ENCODE results near the gene OTULIN. TPM values are rescaled to one million over a fixed set of nuclear protein-coding genes. Genes with fewer than 3 reads are reported as not detected.
A peak's percentile ranks its signal among the peaks of the same experiment; 100 is the strongest.

Gene OTULIN
- total and polyA plus RNA-seq, 7 donors: 2.3 to 20.4 (median 12.4) TPM

DNA sequence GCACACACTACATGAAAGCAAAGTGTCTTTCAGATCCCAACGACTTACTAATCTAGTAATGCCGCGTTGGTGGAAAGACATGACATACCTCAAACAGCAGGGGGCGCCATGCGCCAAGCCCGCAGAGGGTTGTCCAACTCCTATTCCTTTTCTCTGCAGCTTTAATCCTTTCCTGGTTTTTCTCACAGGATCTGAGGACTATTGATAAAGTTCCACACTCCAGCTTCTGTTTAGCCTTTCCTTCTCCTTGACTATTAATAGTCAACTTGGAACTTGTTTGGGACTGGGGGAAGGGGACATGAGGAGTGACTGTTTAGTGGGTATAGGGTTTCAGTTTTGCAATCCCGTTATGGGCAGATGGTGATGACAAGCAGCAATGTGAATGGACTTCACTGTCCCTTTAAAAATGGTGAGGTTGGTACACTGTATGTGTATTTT, 62.9 kb downstream of the OTULIN start:
- Histone ChIP-seq H3K9me3 (no peaks in the 10 kb centered on the region), H3K27ac (peak overlapping the region; percentile 75), H3K4me3 (peak overlapping the region; percentile 4), H3K27me3 (ENCODE audit: insufficient read depth in 3 of 3, low read length in 2 of 3) (no peaks in the 10 kb centered on the region), H3K36me3 (ENCODE audit: insufficient read depth in 1 of 2, low read depth in 1 of 2) (peaks cover 0 to 10% of the 10 kb centered on the region in 2 donors), H3K4me1 (peaks cover 56% of the 10 kb centered on the region)
- intact Hi-C loops (cut with DNase I): loop anchor here (2.0 to 10.0 kb wide), 4 partner anchors 90 to 275 kb away; partner anchors contain the start of gene ANKH (in 2 of the 2)
- ATAC-seq (peak; percentile 80 to 87 (median 84)), DNase-seq (peak; percentile 71 to 84)
- TF ChIP-seq, protein P1, sequence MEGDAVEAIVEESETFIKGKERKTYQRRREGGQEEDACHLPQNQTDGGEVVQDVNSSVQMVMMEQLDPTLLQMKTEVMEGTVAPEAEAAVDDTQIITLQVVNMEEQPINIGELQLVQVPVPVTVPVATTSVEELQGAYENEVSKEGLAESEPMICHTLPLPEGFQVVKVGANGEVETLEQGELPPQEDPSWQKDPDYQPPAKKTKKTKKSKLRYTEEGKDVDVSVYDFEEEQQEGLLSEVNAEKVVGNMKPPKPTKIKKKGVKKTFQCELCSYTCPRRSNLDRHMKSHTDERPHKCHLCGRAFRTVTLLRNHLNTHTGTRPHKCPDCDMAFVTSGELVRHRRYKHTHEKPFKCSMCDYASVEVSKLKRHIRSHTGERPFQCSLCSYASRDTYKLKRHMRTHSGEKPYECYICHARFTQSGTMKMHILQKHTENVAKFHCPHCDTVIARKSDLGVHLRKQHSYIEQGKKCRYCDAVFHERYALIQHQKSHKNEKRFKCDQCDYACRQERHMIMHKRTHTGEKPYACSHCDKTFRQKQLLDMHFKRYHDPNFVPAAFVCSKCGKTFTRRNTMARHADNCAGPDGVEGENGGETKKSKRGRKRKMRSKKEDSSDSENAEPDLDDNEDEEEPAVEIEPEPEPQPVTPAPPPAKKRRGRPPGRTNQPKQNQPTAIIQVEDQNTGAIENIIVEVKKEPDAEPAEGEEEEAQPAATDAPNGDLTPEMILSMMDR (IDR thresholded peaks at IDR 0.05): peak; percentile 95
- 0 to 3% (median 2%) methylated on average over 7 of the region's 7 CpGs for WGBS, 3 donors

DNA sequence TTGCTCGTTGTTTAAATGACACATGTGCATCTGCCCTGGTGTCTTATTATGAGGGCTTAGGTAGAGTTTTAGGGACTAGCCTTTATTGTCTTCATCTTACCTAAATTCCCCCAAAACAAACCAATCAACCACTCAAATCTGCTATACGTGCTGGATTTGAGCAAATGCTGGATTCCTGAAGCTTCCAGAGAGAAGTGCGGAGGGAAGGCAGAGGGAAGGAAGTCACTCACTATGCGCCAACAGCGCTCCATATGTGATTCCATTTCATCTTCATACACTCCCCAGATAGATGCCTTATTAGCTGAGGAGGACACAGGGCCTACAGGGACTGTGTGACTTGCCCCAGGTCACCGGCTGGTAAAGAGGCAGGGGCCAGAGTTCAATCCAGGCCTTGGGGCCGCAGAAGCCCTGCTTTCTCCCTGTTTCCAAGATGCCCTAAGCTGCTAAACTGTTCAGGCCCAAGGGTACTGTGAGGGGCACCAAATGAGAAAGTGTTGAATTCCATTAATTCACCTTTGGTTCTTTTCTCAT, 63.5 kb downstream of the OTULIN start:
- H3K9me3 ChIP-seq: no peaks in the 10 kb centered on the region
- intact Hi-C loops (cut with DNase I): loop anchor here (2.0 to 10.0 kb wide), 4 partner anchors 89 to 275 kb away; partner anchors contain the start of gene ANKH (in 2 of the 2)
- TF ChIP-seq, protein P1 (IDR thresholded peaks at IDR 0.05): no peak
- DNase-seq (no peak), ATAC-seq (no peak)
- H3K4me1 ChIP-seq: peaks cover 50% of the 10 kb centered on the region
- H3K4me3 ChIP-seq: no peak overlapping the region
- H3K36me3 ChIP-seq (ENCODE audit: insufficient read depth in 1 of 2, low read depth in 1 of 2): peaks cover 0 to 12% of the 10 kb centered on the region in 2 donors
- whole genome bisulfite sequencing, 3 donors: 73 to 82% (median 75%) methylated on average over 7 of the region's 7 CpGs
- peak overlapping the region; percentile 75 for H3K27ac ChIP-seq
- H3K27me3 ChIP-seq (ENCODE audit: insufficient read depth in 3 of 3, low read length in 2 of 3): no peaks in the 10 kb centered on the region

DNA sequence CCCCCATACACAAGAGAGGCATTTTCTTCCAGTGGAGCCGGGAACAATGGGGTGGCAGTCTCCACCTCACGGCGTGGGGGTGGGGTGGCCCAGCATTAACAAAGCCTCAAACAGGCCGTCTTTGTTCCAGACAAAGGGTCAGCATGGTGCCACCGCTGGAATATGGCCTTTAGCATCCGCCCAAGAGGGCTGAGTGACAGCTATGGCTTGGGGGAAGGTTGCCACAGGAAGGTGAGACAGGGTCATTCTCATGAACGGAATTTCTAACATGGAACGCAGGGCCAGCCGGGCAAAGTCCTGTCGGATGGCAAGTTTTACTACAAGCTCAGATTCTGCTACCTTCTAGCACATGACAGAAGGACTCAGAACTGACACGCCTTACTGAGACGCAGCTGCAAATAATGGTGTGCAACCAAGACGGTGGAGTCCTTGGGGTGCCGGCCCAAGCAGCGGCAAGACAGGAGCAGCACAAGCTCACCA, 64.0 kb downstream of the OTULIN start:
- DNase-seq (no peak), ATAC-seq (peak; percentile 41 to 57 (median 52))
- H3K4me1 ChIP-seq: peaks cover 50% of the 10 kb centered on the region
- intact Hi-C loops (cut with DNase I): loop anchor here (5.0 to 10.0 kb wide), 2 partner anchors 89 to 146 kb away; partner anchors contain the start of gene ANKH (in 1 of the 2)
- no peak overlapping the region for H3K4me3 ChIP-seq
- TF ChIP-seq, protein P1 (IDR thresholded peaks at IDR 0.05): no peak
- H3K27ac ChIP-seq: peak overlapping the region; percentile 75
- WGBS, 3 donors: 30 to 46% (median 31%) methylated on average over 15 of the region's 15 CpGs
- no peaks in the 10 kb centered on the region for H3K27me3 ChIP-seq (ENCODE audit: insufficient read depth in 3 of 3, low read length in 2 of 3)
- no peaks in the 10 kb centered on the region for H3K9me3 ChIP-seq
- H3K36me3 ChIP-seq (ENCODE audit: insufficient read depth in 1 of 2, low read depth in 1 of 2): peaks cover 0 to 12% of the 10 kb centered on the region in 2 donors

DNA sequence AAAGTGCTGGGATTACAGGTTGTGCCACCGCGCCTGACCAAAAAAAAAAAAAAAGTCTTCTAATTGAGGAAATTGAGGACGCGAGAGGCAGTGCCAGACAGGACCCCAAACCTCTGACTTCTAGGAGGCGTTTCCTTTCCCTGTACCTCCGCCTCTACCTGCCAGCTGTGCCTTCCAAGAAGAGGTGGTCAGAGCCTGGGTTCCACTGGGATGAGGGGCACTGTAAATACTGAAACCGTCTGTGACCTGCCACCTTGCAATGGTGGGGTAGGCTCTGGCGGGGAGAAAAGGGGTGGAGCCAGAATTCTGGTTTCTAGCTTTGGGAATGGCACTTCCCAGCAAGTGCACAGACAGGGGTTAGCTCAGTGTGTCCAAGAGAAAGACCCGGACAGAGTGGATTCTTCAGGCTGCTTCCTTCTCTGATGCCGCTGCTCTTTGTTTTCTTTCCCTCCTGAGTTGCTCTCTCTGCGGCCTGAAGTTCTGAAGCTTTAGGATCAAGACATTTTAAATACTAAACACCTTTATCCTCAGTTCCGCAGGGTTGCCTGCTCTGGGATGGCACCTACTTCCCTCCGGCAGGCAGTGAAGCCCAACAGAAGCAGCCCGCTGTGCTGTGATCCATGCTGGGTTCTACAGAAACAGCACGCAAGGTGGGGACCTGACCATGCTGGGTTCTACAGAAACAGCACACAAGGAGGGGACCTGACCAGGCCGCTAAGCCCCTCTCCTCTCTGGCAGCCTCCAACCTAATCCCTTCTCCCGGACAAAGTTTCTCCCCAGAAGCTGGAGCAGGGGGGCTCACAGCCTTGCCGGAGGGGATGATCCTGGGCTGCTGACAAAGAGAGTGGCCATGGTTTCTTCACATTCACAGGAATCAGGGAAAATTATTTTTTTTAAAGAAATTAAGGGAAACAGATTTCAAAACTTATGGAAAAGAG, 65.2 kb downstream of the OTULIN start:
- no peak for DNase-seq
- Histone ChIP-seq H3K9me3 (no peaks in the 10 kb centered on the region), H3K27me3 (ENCODE audit: insufficient read depth in 3 of 3, low read length in 2 of 3) (no peaks in the 10 kb centered on the region), H3K4me1 (peaks cover 46% of the 10 kb centered on the region), H3K27ac (peak overlapping the region; percentile 75), H3K36me3 (ENCODE audit: insufficient read depth in 1 of 2, low read depth in 1 of 2) (peaks cover 0 to 12% of the 10 kb centered on the region in 2 donors), H3K4me3 (no peak overlapping the region)
- no peak for ATAC-seq
- intact Hi-C loops (cut with DNase I): loop anchor here (5.0 to 10.0 kb wide), 2 partner anchors 88 to 145 kb away; partner anchors contain the start of gene ANKH (in 1 of the 2)
- TF ChIP-seq, protein P1 (IDR thresholded peaks at IDR 0.05): no peak
- WGBS, 3 donors: 91 to 93% (median 92%) methylated on average over 16 to 18 of the region's 18 CpGs

Data from psoas muscle (tissue), 8 donors.